ENCODE data around the gene EFCAB5. TPM values are rescaled to one million over a fixed set of nuclear protein-coding genes. Genes with fewer than 3 reads are reported as not detected.
"Not testable (repeated sequence)": the region's sequence is repeated elsewhere in the genome, so short reads cannot be mapped to it uniquely, and the experiment has no call there.

EFCAB5 gene
- not detected for total RNA-seq
- polyA plus RNA-seq (2013, experiment 1 of 2): 0.68 TPM
- 0.08 TPM for polyA plus RNA-seq (2013, experiment 2 of 2)
- long read RNA-seq, experiment 1: 0 reads
- long read RNA-seq, experiment 2: 0 reads
- long read RNA-seq, experiment 3: 0 reads
- long read RNA-seq, experiment 4: 0 reads

DNA sequence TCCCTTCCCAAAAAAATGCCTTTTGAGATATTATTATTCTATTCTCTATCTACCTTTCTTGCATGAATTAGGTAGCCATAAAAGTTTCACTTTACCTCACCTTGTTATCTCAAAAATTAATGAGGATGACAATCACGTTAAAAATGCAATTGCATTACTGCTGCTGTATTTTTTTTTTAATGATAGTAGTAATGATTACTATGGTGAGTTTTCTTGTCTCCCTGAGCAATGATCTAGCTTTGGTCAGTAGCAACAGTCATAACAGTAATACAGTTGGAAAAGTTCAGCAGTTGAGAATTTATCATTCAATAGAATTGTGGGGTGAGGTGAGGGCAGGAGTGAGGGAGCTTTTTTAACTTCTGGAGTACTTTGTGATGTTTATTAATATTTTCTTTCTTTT is at the start of gene EFCAB5:
TSS of gene EFCAB5 (plus strand) at position 301 of the 400 bp plus-strand sequence. CDS start 163 bp downstream, outside the sequence.
- no peak within 1 kb of the TSS for H3K9ac ChIP-seq (ENCODE audit: extremely low read depth, low read length, poor library complexity, severe bottlenecking)
- no peaks in the 10 kb centered on the region for H3K4me1 ChIP-seq (ENCODE audit: control insufficient read depth, insufficient read depth, low read length)
- Mint-ChIP-seq H3K4me1 (peaks cover 2% of the 10 kb centered on the region), H3K27me3 (ENCODE audit: insufficient read depth) (peaks cover 11% of the 10 kb centered on the region), H3K4me3 (no peak within 1 kb of the TSS), H3K36me3 (ENCODE audit: low read depth) (no peaks in the 10 kb centered on the region), H3K9me3 (no peaks in the 10 kb centered on the region), H3K27ac (no peak within 1 kb of the TSS)
- no peak for DNase-seq
- no peaks in the 10 kb centered on the region for H3K36me3 ChIP-seq (ENCODE audit: control insufficient read depth, insufficient read depth, low read length)
- 40 to 95% methylated on average over 1 of the region's 1 CpG for WGBS, 2 experiments (ENCODE audit: insufficient coverage in 1 of 2, insufficient read length in 1 of 2)
- H3K4me3 ChIP-seq (ENCODE audit: low read length): no peak within 1 kb of the TSS
- no peak within 1 kb of the TSS for H3K27ac ChIP-seq (ENCODE audit: low read depth, low read length)
- TF ChIP-seq, protein P1, sequence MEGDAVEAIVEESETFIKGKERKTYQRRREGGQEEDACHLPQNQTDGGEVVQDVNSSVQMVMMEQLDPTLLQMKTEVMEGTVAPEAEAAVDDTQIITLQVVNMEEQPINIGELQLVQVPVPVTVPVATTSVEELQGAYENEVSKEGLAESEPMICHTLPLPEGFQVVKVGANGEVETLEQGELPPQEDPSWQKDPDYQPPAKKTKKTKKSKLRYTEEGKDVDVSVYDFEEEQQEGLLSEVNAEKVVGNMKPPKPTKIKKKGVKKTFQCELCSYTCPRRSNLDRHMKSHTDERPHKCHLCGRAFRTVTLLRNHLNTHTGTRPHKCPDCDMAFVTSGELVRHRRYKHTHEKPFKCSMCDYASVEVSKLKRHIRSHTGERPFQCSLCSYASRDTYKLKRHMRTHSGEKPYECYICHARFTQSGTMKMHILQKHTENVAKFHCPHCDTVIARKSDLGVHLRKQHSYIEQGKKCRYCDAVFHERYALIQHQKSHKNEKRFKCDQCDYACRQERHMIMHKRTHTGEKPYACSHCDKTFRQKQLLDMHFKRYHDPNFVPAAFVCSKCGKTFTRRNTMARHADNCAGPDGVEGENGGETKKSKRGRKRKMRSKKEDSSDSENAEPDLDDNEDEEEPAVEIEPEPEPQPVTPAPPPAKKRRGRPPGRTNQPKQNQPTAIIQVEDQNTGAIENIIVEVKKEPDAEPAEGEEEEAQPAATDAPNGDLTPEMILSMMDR (conservative IDR thresholded peaks at IDR 0.05): no peak
- H3K9me3 ChIP-seq (ENCODE audit: control insufficient read depth, low read length): no peaks in the 10 kb centered on the region
- H3K27me3 ChIP-seq (ENCODE audit: control insufficient read depth, insufficient read depth, low read length, poor library complexity, severe bottlenecking): no peaks in the 10 kb centered on the region

DNA sequence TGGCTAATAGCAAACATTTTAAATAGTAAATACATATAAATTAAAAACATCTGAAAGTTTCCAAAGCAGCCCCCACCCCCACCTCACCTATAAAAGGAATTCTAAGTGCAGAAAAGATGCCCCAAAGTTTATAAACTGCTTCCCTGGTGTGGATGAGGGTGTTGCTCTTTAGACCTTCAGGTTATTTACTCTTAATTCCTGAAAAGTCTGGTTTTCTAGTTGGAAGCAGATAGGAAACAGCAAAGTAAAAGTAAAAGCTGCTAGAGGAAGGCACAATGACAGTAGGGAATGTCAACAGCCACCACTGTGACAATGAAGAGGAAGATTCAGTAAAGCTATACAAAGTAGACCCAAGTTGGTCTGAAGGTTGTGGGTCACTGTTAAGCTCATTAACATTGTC is 49.2 kb upstream of the EFCAB5 start:
- H3K4me3 Mint-ChIP-seq: no peak overlapping the region
- no peaks in the 10 kb centered on the region for H3K4me1 Mint-ChIP-seq
- Histone ChIP-seq H3K4me3 (ENCODE audit: low read length) (no peak overlapping the region), H3K4me1 (ENCODE audit: control insufficient read depth, insufficient read depth, low read length) (no peaks in the 10 kb centered on the region), H3K27me3 (ENCODE audit: control insufficient read depth, insufficient read depth, low read length, poor library complexity, severe bottlenecking) (no peaks in the 10 kb centered on the region), H3K9me3 (ENCODE audit: control insufficient read depth, low read length) (no peaks in the 10 kb centered on the region), H3K27ac (ENCODE audit: low read depth, low read length) (no peak overlapping the region), H3K36me3 (ENCODE audit: control insufficient read depth, insufficient read depth, low read length) (no peaks in the 10 kb centered on the region), H3K9ac (ENCODE audit: extremely low read depth, low read length, poor library complexity, severe bottlenecking) (no peak overlapping the region)
- DNase-seq: no peak
- H3K27ac Mint-ChIP-seq: no peak overlapping the region
- H3K36me3 Mint-ChIP-seq (ENCODE audit: low read depth): no peaks in the 10 kb centered on the region
- TF ChIP-seq, protein P1 (conservative IDR thresholded peaks at IDR 0.05): no peak
- no peaks in the 10 kb centered on the region for H3K9me3 Mint-ChIP-seq
- H3K27me3 Mint-ChIP-seq (ENCODE audit: insufficient read depth): no peaks in the 10 kb centered on the region

DNA sequence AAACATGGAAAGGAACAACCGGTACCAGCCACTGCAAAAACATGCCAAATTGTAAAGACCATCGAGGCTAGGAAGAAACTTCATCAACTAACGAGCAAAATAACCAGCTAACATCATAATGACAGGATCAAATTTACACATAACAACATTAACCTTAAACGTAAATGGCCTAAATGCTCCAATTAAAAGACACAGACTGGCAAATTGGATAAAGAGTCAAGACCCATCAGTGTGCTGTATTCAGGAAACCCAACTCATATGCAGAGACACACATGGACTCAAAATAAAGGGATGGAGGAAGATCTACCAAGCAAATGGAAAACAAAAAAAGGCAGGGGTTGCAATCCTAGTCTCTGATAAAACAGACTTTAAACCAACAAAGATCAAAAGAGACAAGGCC is 44.3 kb upstream of the EFCAB5 start:
- H3K9me3 ChIP-seq (ENCODE audit: control insufficient read depth, low read length); H3K4me1 Mint-ChIP-seq; H3K9ac ChIP-seq (ENCODE audit: extremely low read depth, low read length, poor library complexity, severe bottlenecking); H3K27ac ChIP-seq (ENCODE audit: low read depth, low read length); H3K27me3 Mint-ChIP-seq (ENCODE audit: insufficient read depth); H3K27ac Mint-ChIP-seq; H3K9me3 Mint-ChIP-seq; H3K4me3 ChIP-seq (ENCODE audit: low read length); H3K4me1 ChIP-seq (ENCODE audit: control insufficient read depth, insufficient read depth, low read length); H3K36me3 ChIP-seq (ENCODE audit: control insufficient read depth, insufficient read depth, low read length); H3K4me3 Mint-ChIP-seq; DNase-seq; H3K36me3 Mint-ChIP-seq (ENCODE audit: low read depth); H3K27me3 ChIP-seq (ENCODE audit: control insufficient read depth, insufficient read depth, low read length, poor library complexity, severe bottlenecking): not testable (repeated sequence)
- WGBS, 2 experiments (ENCODE audit: insufficient coverage in 1 of 2, insufficient read length in 1 of 2): 95% methylated on average over 4 of the region's 4 CpGs; no CpG with 5 or more reads in 1 of the 2 experiments

DNA sequence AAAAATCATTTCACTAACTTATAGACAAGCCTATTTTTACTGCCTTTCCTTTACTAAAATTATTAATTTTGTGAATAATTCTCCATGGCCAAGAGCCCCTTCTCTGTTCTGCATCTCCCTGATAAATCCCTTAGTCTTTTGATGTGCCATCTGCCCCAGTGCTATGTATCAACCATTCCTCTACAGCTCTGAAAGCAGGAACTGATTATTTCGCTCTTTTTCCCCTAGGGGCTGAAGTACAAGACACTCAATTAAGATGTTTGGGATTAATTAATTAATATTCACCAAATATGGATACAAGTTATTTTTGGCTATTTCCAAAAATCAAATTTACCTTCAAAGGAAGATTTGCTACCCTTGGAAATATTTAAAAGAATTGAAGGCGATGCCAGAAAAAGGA is 38.0 kb upstream of the EFCAB5 start:
- H3K27ac Mint-ChIP-seq: no peak overlapping the region
- 84% methylated on average over 2 of the region's 2 CpGs; no CpG with 5 or more reads in 1 of the 2 experiments for WGBS, 2 experiments (ENCODE audit: insufficient coverage in 1 of 2, insufficient read length in 1 of 2)
- no peak overlapping the region for H3K27ac ChIP-seq (ENCODE audit: low read depth, low read length)
- TF ChIP-seq, protein P1 (conservative IDR thresholded peaks at IDR 0.05): no peak
- no peak overlapping the region for H3K9ac ChIP-seq (ENCODE audit: extremely low read depth, low read length, poor library complexity, severe bottlenecking)
- H3K36me3 ChIP-seq (ENCODE audit: control insufficient read depth, insufficient read depth, low read length): no peaks in the 10 kb centered on the region
- H3K4me3 Mint-ChIP-seq: no peak overlapping the region
- no peaks in the 10 kb centered on the region for H3K4me1 Mint-ChIP-seq
- H3K9me3 ChIP-seq (ENCODE audit: control insufficient read depth, low read length): peaks cover 22% of the 10 kb centered on the region
- no peaks in the 10 kb centered on the region for H3K27me3 Mint-ChIP-seq (ENCODE audit: insufficient read depth)
- H3K27me3 ChIP-seq (ENCODE audit: control insufficient read depth, insufficient read depth, low read length, poor library complexity, severe bottlenecking): no peaks in the 10 kb centered on the region
- DNase-seq: no peak
- H3K36me3 Mint-ChIP-seq (ENCODE audit: low read depth): peaks cover 13% of the 10 kb centered on the region
- no peaks in the 10 kb centered on the region for H3K4me1 ChIP-seq (ENCODE audit: control insufficient read depth, insufficient read depth, low read length)
- H3K9me3 Mint-ChIP-seq: peaks cover 29% of the 10 kb centered on the region
- H3K4me3 ChIP-seq (ENCODE audit: low read length): no peak overlapping the region
